Right renal cortex interstitium (tissue), 3 donors: ENCODE data around the gene RBM44. TPM values are rescaled to one million over a fixed set of nuclear protein-coding genes. Genes with fewer than 3 reads are reported as not detected.

Experiments
- DNase-seq, 3 donors: peaks; one replicate each; pipeline ENCODE4 v3.0.0-alpha.2; 2013; ENCODE audit warnings: low read depth in 3 of 3, low spot score in 2 of 3
- polyA plus RNA-seq, 3 donors: library from polyadenylated mRNA; unstranded; fragments of 120-200 nt; gene quantifications; one replicate each; pipeline ENCODE4 v1.2.1, GENCODE V29; 2013; ENCODE audit not compliant: insufficient read length in 3 of 3

RBM44 gene
- polyA plus RNA-seq, 3 donors, result 0.29 to 0.51 (median 0.50) TPM

GRCh38 chr2:237870126-237870525 lies 71.5 kb downstream of the RBM44 start:
- DNase-seq, result no peak

- no peak for DNase-seq
Observed at GRCh38 chr2:237870754-237871651, 72.4 kb downstream of the RBM44 start.

GRCh38 chr2:237872178-237872887 lies 73.8 kb downstream of the RBM44 start:
- no peak for DNase-seq

GRCh38 chr2:237873421-237873831 lies 74.8 kb downstream of the RBM44 start:
- DNase-seq, result no peak

- DNase-seq, result no peak
Observed at GRCh38 chr2:237873897-237874551, 75.4 kb downstream of the RBM44 start.

GRCh38 chr2:237874585-237875161 lies 76.1 kb downstream of the RBM44 start:
- no peak for DNase-seq

- DNase-seq, result no peak
Observed at GRCh38 chr2:237875256-237876060, 76.9 kb downstream of the RBM44 start.

- DNase-seq, result no peak
Observed at GRCh38 chr2:237876061-237876526, 77.5 kb downstream of the RBM44 start.

- no peak for DNase-seq
Observed at GRCh38 chr2:237876532-237876931, 78.0 kb downstream of the RBM44 start.

- no peak for DNase-seq
Observed at GRCh38 chr2:237876951-237877491, 78.4 kb downstream of the RBM44 start.

GRCh38 chr2:237877576-237878307 lies 79.2 kb downstream of the RBM44 start:
- no peak for DNase-seq

GRCh38 chr2:237878321-237879057 lies 79.9 kb downstream of the RBM44 start:
- no peak for DNase-seq

GRCh38 chr2:237879058-237879430 lies 80.5 kb downstream of the RBM44 start:
- no peak for DNase-seq

GRCh38 chr2:237879991-237880560 lies 81.5 kb downstream of the RBM44 start:
- no peak for DNase-seq

GRCh38 chr2:237882510-237883481 lies 84.2 kb downstream of the RBM44 start:
- no peak for DNase-seq

- DNase-seq, result no peak
Observed at GRCh38 chr2:237883951-237884446, 85.4 kb downstream of the RBM44 start.

GRCh38 chr2:237884681-237885080 lies 86.1 kb downstream of the RBM44 start:
- DNase-seq, result no peak
